GM12872 (cell line): ENCODE data around the gene TAP2.

ENCODE experiments used
- CTCF ChIP-seq: IDR thresholded peaks from 3 replicates; pipeline ENCODE4 v1.5.1; 2011; ENCODE audit warnings: low read depth, mild to moderate bottlenecking, low read length, moderate library complexity; ENCODE audit not compliant: insufficient read depth

TAP2 gene

GRCh38 chr6:32827025-32827424, 11.5 kb downstream of the TAP2 start:
- no peak for TF ChIP-seq CTCF

GRCh38 chr6:32825966-32826365, 12.6 kb downstream of the TAP2 start:
- peak; percentile 33; the same call in 1 of the 3 replicates for TF ChIP-seq CTCF

GRCh38 chr6:32819729-32820128, 18.8 kb downstream of the TAP2 start:
- no peak for TF ChIP-seq CTCF

- TF ChIP-seq CTCF, result no peak
Observed at GRCh38 chr6:32818867-32819266, 19.7 kb downstream of the TAP2 start.

- TF ChIP-seq CTCF, result no peak
Observed at GRCh38 chr6:32816746-32817204, 21.8 kb downstream of the TAP2 start, which contains the start of gene HLA-DOB. Gene HLA-DOB (minus strand): TSS chr6:32817002. CDS start chr6:32816951, 51 bp downstream.

GRCh38 chr6:32815996-32816395, 22.5 kb downstream of the TAP2 start:
- no peak for TF ChIP-seq CTCF

- no peak for TF ChIP-seq CTCF
Observed at GRCh38 chr6:32815115-32815514, 23.4 kb downstream of the TAP2 start.
